ENCODE results near the gene GLCCI1.
A peak's percentile ranks its signal among the peaks of the same experiment; 100 is the strongest.

Gene GLCCI1

GRCh38 chr7:7965301-7965700, 3.3 kb upstream of the GLCCI1 start:
- no peak for DNase-seq (ENCODE audit: extremely low spot score)
- POLR2A ChIA-PET, result no interaction called here
- CTCF ChIA-PET, result interaction anchor here (0.6 to 1.5 kb wide), 2 partner anchors 15 to 191 kb away, joined by 3 read pairs; no protein-coding TSS in a partner anchor
- no peak for TF ChIP-seq ARNT (IDR thresholded peaks at IDR 0.05)
- no peak for TF ChIP-seq FOXK2 (IDR thresholded peaks at IDR 0.05)
- TF ChIP-seq LEF1 (IDR thresholded peaks at IDR 0.05; ENCODE audit: borderline replicate concordance), result no peak
- TF ChIP-seq PKNOX1 (IDR thresholded peaks at IDR 0.05), result no peak
- no peak for TF ChIP-seq L3MBTL2 (conservative IDR thresholded peaks at IDR 0.05)
- TF ChIP-seq TARDBP (IDR thresholded peaks at IDR 0.05), result no peak
- no peak for TF ChIP-seq FOXM1 (IDR thresholded peaks at IDR 0.05; ENCODE audit: borderline replicate concordance)
- TF ChIP-seq ELF4 (IDR thresholded peaks at IDR 0.05), result no peak
- TF ChIP-seq SP1 (IDR thresholded peaks at IDR 0.05), result no peak
- TF ChIP-seq SUZ12 (IDR thresholded peaks at IDR 0.05), result no peak
- no peak for TF ChIP-seq BHLHE40 (IDR thresholded peaks at IDR 0.05; ENCODE audit: borderline replicate concordance)
- TF ChIP-seq CTBP1 (IDR thresholded peaks at IDR 0.05; ENCODE audit: borderline replicate concordance), result no peak
- TF ChIP-seq FOXA1 (IDR thresholded peaks at IDR 0.05), result no peak
- no peak for TF ChIP-seq ZNF384 (IDR thresholded peaks at IDR 0.05)

GRCh38 chr7:7966141-7966734, 2.4 kb upstream of the GLCCI1 start:
- POLR2A ChIA-PET, result no interaction called here

GRCh38 chr7:7967886-7968543, 581 bp upstream of the GLCCI1 start:
- CTCF ChIA-PET, result no interaction called here
- POLR2A ChIA-PET, result interaction anchor here (0.8 to 1.2 kb wide), 3 partner anchors 9 to 328 kb away, joined by 3 to 4 read pairs (median 3); partner anchors contain the start of gene UMAD1
- TF ChIP-seq HDGF (IDR thresholded peaks at IDR 0.05; ENCODE audit: borderline replicate concordance) (no peak), BHLHE40 (IDR thresholded peaks at IDR 0.05; ENCODE audit: borderline replicate concordance) (no peak), ZNF384 (IDR thresholded peaks at IDR 0.05) (no peak), FOXM1 (IDR thresholded peaks at IDR 0.05; ENCODE audit: borderline replicate concordance) (no peak), PKNOX1 (IDR thresholded peaks at IDR 0.05) (no peak), CTBP1 (IDR thresholded peaks at IDR 0.05; ENCODE audit: borderline replicate concordance) (no peak), SUZ12 (IDR thresholded peaks at IDR 0.05) (no peak), FOXA1 (IDR thresholded peaks at IDR 0.05) (no peak)
- DNase-seq (ENCODE audit: extremely low spot score), result no peak

More at GRCh38 chr7:7966141-7966734, 2.4 kb upstream of the GLCCI1 start:
- no peak for DNase-seq (ENCODE audit: extremely low spot score)
- TF ChIP-seq FOXM1 (IDR thresholded peaks at IDR 0.05; ENCODE audit: borderline replicate concordance) (no peak), ARNT (IDR thresholded peaks at IDR 0.05) (no peak), SUZ12 (IDR thresholded peaks at IDR 0.05) (no peak), SP1 (IDR thresholded peaks at IDR 0.05) (no peak), FOXK2 (IDR thresholded peaks at IDR 0.05) (no peak), ZNF384 (IDR thresholded peaks at IDR 0.05) (0 out of 2 replicates have a peak, but pooled peaks have one; percentile 43), HDGF (IDR thresholded peaks at IDR 0.05; ENCODE audit: borderline replicate concordance) (no peak)
- CTCF ChIA-PET, result interaction anchor here (0.6 to 1.5 kb wide), 2 partner anchors 14 to 192 kb away, joined by 3 read pairs; no protein-coding TSS in a partner anchor

GRCh38 chr7:7969306-7970236, 975 bp downstream of the GLCCI1 start:
- ChIA-PET CTCF (interaction anchor here (1.1 to 1.2 kb wide), 2 partner anchors 205 to 289 kb away, joined by 3 to 4 read pairs; no protein-coding TSS in a partner anchor), POLR2A (interaction anchor here (1.0 to 1.7 kb wide), 3 partner anchors 245 to 329 kb away, joined by 3 to 4 read pairs (median 4); partner anchors contain the start of gene UMAD1)
- peak; percentile 22 for DNase-seq (ENCODE audit: extremely low spot score)
- TF ChIP-seq HDGF (IDR thresholded peaks at IDR 0.05; ENCODE audit: borderline replicate concordance), result no peak
- TF ChIP-seq ZNF384 (IDR thresholded peaks at IDR 0.05), result no peak
- no peak for TF ChIP-seq SP1 (IDR thresholded peaks at IDR 0.05)
- TF ChIP-seq SUZ12 (IDR thresholded peaks at IDR 0.05), result no peak
- no peak for TF ChIP-seq FOXA1 (IDR thresholded peaks at IDR 0.05)
- no peak for TF ChIP-seq FOXM1 (IDR thresholded peaks at IDR 0.05; ENCODE audit: borderline replicate concordance)
- TF ChIP-seq LEF1 (IDR thresholded peaks at IDR 0.05; ENCODE audit: borderline replicate concordance), result no peak
- no peak; the same call in 1 of the 2 replicates for TF ChIP-seq L3MBTL2 (conservative IDR thresholded peaks at IDR 0.05)
- TF ChIP-seq ARNT (IDR thresholded peaks at IDR 0.05), result no peak
- no peak for TF ChIP-seq NFRKB (IDR thresholded peaks at IDR 0.05)
- TF ChIP-seq TARDBP (IDR thresholded peaks at IDR 0.05), result no peak
- no peak for TF ChIP-seq ELF4 (IDR thresholded peaks at IDR 0.05)
- no peak for TF ChIP-seq FOXK2 (IDR thresholded peaks at IDR 0.05)
- TF ChIP-seq CTBP1 (IDR thresholded peaks at IDR 0.05; ENCODE audit: borderline replicate concordance), result no peak
- no peak for TF ChIP-seq PKNOX1 (IDR thresholded peaks at IDR 0.05)
- no peak for TF ChIP-seq BHLHE40 (IDR thresholded peaks at IDR 0.05; ENCODE audit: borderline replicate concordance)

- DNase-seq (ENCODE audit: extremely low spot score), result no peak
- CTCF ChIA-PET, result interaction anchor here (0.6 to 1.2 kb wide), 4 partner anchors 20 to 289 kb away, joined by 3 to 6 read pairs (median 4); no protein-coding TSS in a partner anchor
- POLR2A ChIA-PET, result interaction anchor here (0.9 to 1.7 kb wide), 2 partner anchors 13 to 244 kb away, joined by 4 to 5 read pairs; no protein-coding TSS in a partner anchor
- no peak for TF ChIP-seq BHLHE40 (IDR thresholded peaks at IDR 0.05; ENCODE audit: borderline replicate concordance)
- TF ChIP-seq HDGF (IDR thresholded peaks at IDR 0.05; ENCODE audit: borderline replicate concordance), result no peak
- TF ChIP-seq ELF4 (IDR thresholded peaks at IDR 0.05), result no peak
- TF ChIP-seq TARDBP (IDR thresholded peaks at IDR 0.05), result no peak
- TF ChIP-seq FOXM1 (IDR thresholded peaks at IDR 0.05; ENCODE audit: borderline replicate concordance), result no peak
- no peak for TF ChIP-seq L3MBTL2 (conservative IDR thresholded peaks at IDR 0.05)
- TF ChIP-seq FOXA1 (IDR thresholded peaks at IDR 0.05), result no peak
- no peak for TF ChIP-seq LEF1 (IDR thresholded peaks at IDR 0.05; ENCODE audit: borderline replicate concordance)
- TF ChIP-seq NFRKB (IDR thresholded peaks at IDR 0.05), result no peak
- TF ChIP-seq FOXK2 (IDR thresholded peaks at IDR 0.05), result no peak
- no peak for TF ChIP-seq ZNF384 (IDR thresholded peaks at IDR 0.05)
- no peak for TF ChIP-seq SP1 (IDR thresholded peaks at IDR 0.05)
- TF ChIP-seq SUZ12 (IDR thresholded peaks at IDR 0.05), result no peak
- no peak for TF ChIP-seq PKNOX1 (IDR thresholded peaks at IDR 0.05)
- no peak for TF ChIP-seq ARNT (IDR thresholded peaks at IDR 0.05)
- no peak for TF ChIP-seq CTBP1 (IDR thresholded peaks at IDR 0.05; ENCODE audit: borderline replicate concordance)
Measured at GRCh38 chr7:7970237-7970530, 1.6 kb downstream of the GLCCI1 start.

All from HEK293T (cell line).